Astrocyte (in vitro differentiated cells and primary cell): ENCODE results near the gene AKAIN1. TPM values are rescaled to one million over a fixed set of nuclear protein-coding genes. Genes with fewer than 3 reads are reported as not detected.

Experiments used
- DNase-seq: peaks from one replicate; pipeline ENCODE4 v3.0.0-alpha.2; 2010; ENCODE audit warnings: low read depth
- FAIRE-seq: peaks from 2 replicates; lab custom pipeline; 2011; peaks lifted over from hg19 to GRCh38; lab: Jason Lieb, UNC
- H2AFZ ChIP-seq: 2 replicates; pipeline ENCODE4 v1.6.0; 2012; ENCODE audit warnings: low read depth, low read length, inconsistent platforms
- H3K27ac ChIP-seq: 2 replicates; pipeline ENCODE4 v1.5.1; 2011; ENCODE audit warnings: low read depth, low read length, inconsistent platforms
- H3K27me3 ChIP-seq: 2 replicates; pipeline ENCODE4 v1.6.0; 2011; ENCODE audit warnings: low read length, inconsistent platforms; ENCODE audit not compliant: insufficient read depth
- H3K36me3 ChIP-seq: 2 replicates; pipeline ENCODE4 v1.5.1; 2011; ENCODE audit warnings: low read length, inconsistent platforms; ENCODE audit not compliant: insufficient read depth
- H3K4me1 ChIP-seq: 2 replicates; pipeline ENCODE4 v1.5.1; 2011; ENCODE audit warnings: low read length, inconsistent platforms; ENCODE audit not compliant: insufficient read depth
- H3K4me2 ChIP-seq: 2 replicates; pipeline ENCODE4 v1.6.0; 2012; ENCODE audit warnings: low read length, inconsistent platforms
- H3K4me3 ChIP-seq: 2 replicates; pipeline ENCODE4 v1.5.1; 2011; ENCODE audit warnings: low read depth, mild to moderate bottlenecking, low read length, inconsistent platforms; ENCODE audit not compliant: insufficient read depth
- H3K79me2 ChIP-seq: 2 replicates; pipeline ENCODE4 v1.6.0; 2012; ENCODE audit warnings: mild to moderate bottlenecking, low read length, inconsistent platforms; ENCODE audit not compliant: insufficient read depth
- H3K9ac ChIP-seq: 2 replicates; pipeline ENCODE4 v1.6.0; 2012; ENCODE audit warnings: mild to moderate bottlenecking, low read length, inconsistent platforms
- H3K9me3 ChIP-seq: 2 replicates; pipeline ENCODE4 v1.5.1; 2012; ENCODE audit warnings: low read depth, mild to moderate bottlenecking, low read length, inconsistent platforms; ENCODE audit not compliant: insufficient read depth
- H4K20me1 ChIP-seq: 2 replicates; pipeline ENCODE4 v1.6.0; 2012; ENCODE audit warnings: low read length, inconsistent platforms; ENCODE audit not compliant: insufficient read depth
- H3K27ac Mint-ChIP-seq: one replicate; pipeline ENCODE4 v1.8.0; 2021; ENCODE audit warnings: mild to moderate bottlenecking, mixed read lengths; ENCODE audit not compliant: unreplicated experiment
- H3K27me3 Mint-ChIP-seq: one replicate; pipeline ENCODE4 v1.8.0; 2021; ENCODE audit warnings: low read depth, mixed read lengths; ENCODE audit not compliant: unreplicated experiment
- H3K36me3 Mint-ChIP-seq: one replicate; pipeline ENCODE4 v1.8.0; 2021; ENCODE audit warnings: low read depth, mixed read lengths; ENCODE audit not compliant: unreplicated experiment
- H3K4me1 Mint-ChIP-seq: one replicate; pipeline ENCODE4 v1.8.0; 2021; ENCODE audit warnings: low read depth, mixed read lengths; ENCODE audit not compliant: unreplicated experiment
- H3K4me3 Mint-ChIP-seq: one replicate; pipeline ENCODE4 v1.8.0; 2021; ENCODE audit warnings: mild to moderate bottlenecking, moderate library complexity, mixed read lengths; ENCODE audit not compliant: unreplicated experiment
- H3K9me3 Mint-ChIP-seq: one replicate; pipeline ENCODE4 v1.8.0; 2021; ENCODE audit warnings: mild to moderate bottlenecking, mixed read lengths; ENCODE audit not compliant: unreplicated experiment
- CTCF ChIP-seq: IDR thresholded peaks from 2 replicates; pipeline ENCODE4 v1.5.1; 2011; ENCODE audit warnings: low read depth, mild to moderate bottlenecking, inconsistent platforms, low read length, moderate library complexity; ENCODE audit not compliant: insufficient read depth
- EZH2 ChIP-seq: IDR thresholded peaks from 2 replicates; pipeline ENCODE4 v1.6.1; 2012; ENCODE audit warnings: mild to moderate bottlenecking, low read length, inconsistent platforms; ENCODE audit not compliant: insufficient read depth
- total RNA-seq: library from RNA; stranded (reverse); gene quantifications from 2 replicates; pipeline ENCODE4 v1.2.1, GENCODE V29; 2021

Gene AKAIN1
- total RNA-seq, 1 donor from 2014 or later, result not detected

GRCh38 chr18:5132987-5133386 is 64.1 kb downstream of the AKAIN1 start:
- no peak for TF ChIP-seq CTCF
- no peak for TF ChIP-seq EZH2
- H3K36me3 Mint-ChIP-seq, result no peaks in the 10 kb centered on the region
- Histone ChIP-seq H3K4me1 (no peaks in the 10 kb centered on the region), H3K9me3 (peaks cover 2% of the 10 kb centered on the region), H3K27me3 (no peaks in the 10 kb centered on the region), H4K20me1 (no peaks in the 10 kb centered on the region), H3K79me2 (no peaks in the 10 kb centered on the region), H3K27ac (no peak overlapping the region), H3K4me2 (no peak overlapping the region), H3K9ac (no peak overlapping the region), H3K4me3 (no peak overlapping the region), H2AFZ (no peak overlapping the region), H3K36me3 (no peaks in the 10 kb centered on the region)
- DNase-seq, result no peak
- H3K4me1 Mint-ChIP-seq, result no peaks in the 10 kb centered on the region
- peaks cover 3% of the 10 kb centered on the region for H3K27me3 Mint-ChIP-seq
- no peaks in the 10 kb centered on the region for H3K9me3 Mint-ChIP-seq
- FAIRE-seq, result no peak
- no peak overlapping the region for H3K4me3 Mint-ChIP-seq
- no peak overlapping the region for H3K27ac Mint-ChIP-seq

- no peaks in the 10 kb centered on the region for H3K4me1 Mint-ChIP-seq
- no peaks in the 10 kb centered on the region for H3K27me3 Mint-ChIP-seq
- Histone ChIP-seq H2AFZ (no peak overlapping the region), H3K79me2 (no peaks in the 10 kb centered on the region), H3K4me2 (no peak overlapping the region), H3K4me1 (no peaks in the 10 kb centered on the region), H3K9me3 (no peaks in the 10 kb centered on the region), H4K20me1 (no peaks in the 10 kb centered on the region), H3K27me3 (no peaks in the 10 kb centered on the region), H3K27ac (no peak overlapping the region), H3K4me3 (no peak overlapping the region), H3K9ac (no peak overlapping the region), H3K36me3 (no peaks in the 10 kb centered on the region)
- no peak overlapping the region for H3K4me3 Mint-ChIP-seq
- DNase-seq, result no peak
- TF ChIP-seq CTCF (no peak), EZH2 (no peak)
- FAIRE-seq, result no peak
- H3K9me3 Mint-ChIP-seq, result peaks cover 8% of the 10 kb centered on the region
- no peak overlapping the region for H3K27ac Mint-ChIP-seq
- H3K36me3 Mint-ChIP-seq, result no peaks in the 10 kb centered on the region
Measured at GRCh38 chr18:5122272-5122671, 74.8 kb downstream of the AKAIN1 start.

GRCh38 chr18:5110266-5110665 is 86.8 kb downstream of the AKAIN1 start:
- no peaks in the 10 kb centered on the region for H3K4me1 Mint-ChIP-seq
- no peaks in the 10 kb centered on the region for H3K36me3 ChIP-seq
- TF ChIP-seq EZH2 (no peak), CTCF (no peak)
- no peak overlapping the region for H3K27ac ChIP-seq
- H3K9ac ChIP-seq, result no peak overlapping the region
- no peaks in the 10 kb centered on the region for H3K36me3 Mint-ChIP-seq
- H4K20me1 ChIP-seq, result no peaks in the 10 kb centered on the region
- no peaks in the 10 kb centered on the region for H3K27me3 ChIP-seq
- H3K4me3 ChIP-seq, result no peak overlapping the region
- no peak overlapping the region for H3K4me3 Mint-ChIP-seq
- H3K79me2 ChIP-seq, result no peaks in the 10 kb centered on the region
- H3K4me2 ChIP-seq, result no peak overlapping the region
- H2AFZ ChIP-seq, result no peak overlapping the region
- FAIRE-seq (no peak), DNase-seq (no peak)
- no peaks in the 10 kb centered on the region for H3K9me3 Mint-ChIP-seq
- no peaks in the 10 kb centered on the region for H3K4me1 ChIP-seq
- no peaks in the 10 kb centered on the region for H3K9me3 ChIP-seq
- no peak overlapping the region for H3K27ac Mint-ChIP-seq
- peaks cover 4% of the 10 kb centered on the region for H3K27me3 Mint-ChIP-seq
